Testis (tissue), 3 donors: ENCODE results near the gene CAPG. TPM values are rescaled to one million over a fixed set of nuclear protein-coding genes. Genes with fewer than 3 reads are reported as not detected.
"Not testable (repeated sequence)": the region's sequence is repeated elsewhere in the genome, so short reads cannot be mapped to it uniquely, and the experiment has no call there.

Source experiments
- DNase-seq: peaks from one replicate; pipeline ENCODE4 v3.0.0-alpha.2; 2019
- H3K27ac ChIP-seq, 2 donors: fragments of 200-600 bp; sonication (generic); one replicate each; pipeline ENCODE4 v1.5.1; 2019
- H3K27me3 ChIP-seq: fragments of 200-600 bp; sonication (generic); one replicate; pipeline ENCODE4 v1.5.1; 2019
- H3K36me3 ChIP-seq: fragments of 200-600 bp; sonication (generic); one replicate; pipeline ENCODE4 v1.5.1; 2017; ENCODE audit warnings: low read depth; ENCODE audit errors: missing control alignments
- H3K4me1 ChIP-seq: fragments of 200-600 bp; sonication (generic); one replicate; pipeline ENCODE4 v1.5.1; 2019
- H3K4me3 ChIP-seq, 2 donors: fragments of 200-600 bp; sonication (generic); one replicate each; pipeline ENCODE4 v1.5.1; 2017 to 2019
- H3K9me3 ChIP-seq: fragments of 200-600 bp; sonication (generic); one replicate; pipeline ENCODE4 v1.5.1; 2017
- CTCF ChIP-seq, 3 experiments: fragments of 450-650 bp in 2 of 3; fragments of 200-600 bp in 1 of 3; sonication (generic) in 1 of 3; IDR thresholded peaks; one replicate each; pipeline ENCODE4 v1.5.1; 2016 to 2019; ENCODE audit warnings: antibody characterized with exemption in 3 of 3, mild to moderate bottlenecking in 2 of 3, moderate library complexity in 1 of 3
- POLR2A ChIP-seq: fragments of 450-650 bp; IDR thresholded peaks from one replicate; pipeline ENCODE4 v1.6.1; 2017; ENCODE audit warnings: antibody characterized with exemption, mild to moderate bottlenecking, moderate library complexity
- WGBS, 2 donors: methylation state at CpG; one replicate each; pipeline ENCODE4 v1.1.5; 2018; 5-methylcytosine and 5-hydroxymethylcytosine counted together
- intact Hi-C: fragments of 100-400 bp; cut with DNase I; formaldehyde crosslinking; loops from one replicate; pipeline ENCODE4 v1.15.1; 2023; ENCODE audit warnings: low total_unique reads
- polyA plus RNA-seq: library from polyadenylated mRNA; stranded (reverse); fragments of 350-450 nt; fragmentation: Illumina TruSeq; extraction: RNeasy Lipid Tissue Mini Kit (QIAGEN cat#74804); gene quantifications from one replicate; pipeline ENCODE4 v1.2.3, GENCODE V29; 2014; ENCODE audit warnings: low read depth, low replicate concordance; ENCODE audit not compliant: insufficient read depth
- total RNA-seq, 2 donors: library from RNA; depleted of rRNA; stranded (reverse); fragments of >200 nt; gene quantifications; one replicate each; pipeline ENCODE4 v1.2.3, GENCODE V29; 2016

The CAPG gene
- total and polyA plus RNA-seq, 3 donors from 2014 or later: 17.7 to 74.5 (median 29.4) TPM

GRCh38 chr2:85387754-85388153 is 22.4 kb downstream of the CAPG start:
- TF ChIP-seq CTCF (IDR thresholded peaks at IDR 0.05): no peak
- TF ChIP-seq POLR2A: no peak
- Histone ChIP-seq H3K4me1 (no peaks in the 10 kb centered on the region), H3K4me3 (no peak overlapping the region), H3K27me3 (no peaks in the 10 kb centered on the region), H3K27ac (no peak overlapping the region), H3K36me3 (no peaks in the 10 kb centered on the region), H3K9me3 (no peaks in the 10 kb centered on the region)
- intact Hi-C loops: no loop called here
- no peak for DNase-seq
- WGBS, 2 donors: 90 to 94% methylated on average over 2 of the region's 2 CpGs

GRCh38 chr2:85385746-85386145 is 24.4 kb downstream of the CAPG start:
- H3K4me1 ChIP-seq: no peaks in the 10 kb centered on the region
- no peak overlapping the region for H3K27ac ChIP-seq
- H3K36me3 ChIP-seq: no peaks in the 10 kb centered on the region
- intact Hi-C loops: no loop called here
- no peak overlapping the region for H3K4me3 ChIP-seq
- DNase-seq: no peak
- TF ChIP-seq CTCF (IDR thresholded peaks at IDR 0.05): no peak
- no peak for TF ChIP-seq POLR2A
- H3K9me3 ChIP-seq: no peaks in the 10 kb centered on the region
- no peaks in the 10 kb centered on the region for H3K27me3 ChIP-seq
- 81 to 87% methylated on average over 2 of the region's 2 CpGs for WGBS, 2 donors

- H3K4me3 ChIP-seq: no peak overlapping the region
- H3K9me3 ChIP-seq: no peaks in the 10 kb centered on the region
- intact Hi-C loops: no loop called here
- WGBS, 2 donors: 68 to 76% methylated on average over 4 of the region's 4 CpGs
- peak overlapping the region; percentile 57 to 58 for H3K27ac ChIP-seq
- no peaks in the 10 kb centered on the region for H3K36me3 ChIP-seq
- no peaks in the 10 kb centered on the region for H3K27me3 ChIP-seq
- H3K4me1 ChIP-seq: no peaks in the 10 kb centered on the region
- TF ChIP-seq CTCF (IDR thresholded peaks at IDR 0.05) (no peak), POLR2A (no peak)
- DNase-seq: no peak
Measured at GRCh38 chr2:85383850-85384249, 26.3 kb downstream of the CAPG start.

- 67 to 77% methylated on average over 5 of the region's 5 CpGs for WGBS, 2 donors
- H3K27me3 ChIP-seq, H3K9me3 ChIP-seq: not testable (repeated sequence)
Measured at GRCh38 chr2:85383151-85383550, 27.0 kb downstream of the CAPG start.

GRCh38 chr2:85380048-85380447 is 30.1 kb downstream of the CAPG start:
- H3K36me3 ChIP-seq: no peaks in the 10 kb centered on the region

More at GRCh38 chr2:85383151-85383550, 27.0 kb downstream of the CAPG start:
- H3K36me3 ChIP-seq, H3K4me3 ChIP-seq, intact Hi-C loops, H3K4me1 ChIP-seq: not testable (repeated sequence)
- H3K27ac ChIP-seq: peak overlapping the region; percentile 57 to 58
- DNase-seq: peak; percentile 61

More at GRCh38 chr2:85380048-85380447, 30.1 kb downstream of the CAPG start:
- DNase-seq: no peak
- TF ChIP-seq CTCF (IDR thresholded peaks at IDR 0.05) (no peak), POLR2A (no peak)
- Histone ChIP-seq H3K27ac (no peak overlapping the region), H3K4me3 (no peak overlapping the region), H3K9me3 (no peaks in the 10 kb centered on the region), H3K4me1 (no peaks in the 10 kb centered on the region), H3K27me3 (no peaks in the 10 kb centered on the region)
- intact Hi-C loops: no loop called here
- WGBS, 2 donors: 83 to 92% methylated on average over 1 of the region's 1 CpG
